Spinal cord (tissue), 10 donors: ENCODE results near the gene TM9SF3. TPM values are rescaled to one million over a fixed set of nuclear protein-coding genes. Genes with fewer than 3 reads are reported as not detected.
"Not testable (repeated sequence)": the region's sequence is repeated elsewhere in the genome, so short reads cannot be mapped to it uniquely, and the experiment has no call there.

Source experiments
- DNase-seq, 6 donors: peaks; one replicate each; pipeline versions ENCODE4 v3.0.0 to v3.0.0-alpha.2; 2013 to 2015; ENCODE audit warnings: low spot score in 6 of 6, low read depth in 4 of 6
- H3K27ac ChIP-seq: one replicate; pipeline ENCODE4 v1.5.1; 2013; ENCODE audit warnings: low read depth, low read length, control low read depth
- H3K27me3 ChIP-seq: one replicate; pipeline ENCODE4 v1.6.1; 2013; ENCODE audit warnings: low read length; ENCODE audit not compliant: control insufficient read depth, insufficient read depth
- H3K36me3 ChIP-seq: one replicate; pipeline ENCODE4 v1.6.1; 2013; ENCODE audit warnings: low read length; ENCODE audit not compliant: control insufficient read depth, insufficient read depth
- H3K4me1 ChIP-seq: one replicate; pipeline ENCODE4 v1.6.1; 2013; ENCODE audit warnings: low read length; ENCODE audit not compliant: control insufficient read depth, insufficient read depth
- H3K4me3 ChIP-seq: one replicate; pipeline ENCODE4 v1.5.1; 2013; ENCODE audit warnings: low read depth, low read length, control low read depth
- H3K9me3 ChIP-seq: one replicate; pipeline ENCODE4 v1.6.1; 2013; ENCODE audit warnings: low read length; ENCODE audit not compliant: control insufficient read depth, insufficient read depth
- WGBS: methylation state at CpG from one replicate; pipeline ENCODE4 v1.1.5; 2013; ENCODE audit warnings: missing lambda C conversion rate; ENCODE audit not compliant: insufficient coverage; 5-methylcytosine and 5-hydroxymethylcytosine counted together
- polyA plus RNA-seq, 2 donors: library from polyadenylated mRNA; unstranded; fragments of 120-200 nt; gene quantifications; one replicate each; pipeline ENCODE4 v1.2.1, GENCODE V29; 2013; ENCODE audit not compliant: insufficient read length in 2 of 2
- total RNA-seq, 2 donors: library from RNA; depleted of rRNA in 1 of 2; stranded (reverse); fragments of 120-200 nt in 1 of 2; fragments of >200 nt in 1 of 2; gene quantifications; one replicate each; pipeline versions ENCODE4 v1.2.3 to v1.2.4, GENCODE V29; 2013 to 2014
- donor health status: healthy.

TM9SF3 gene
- total and polyA plus RNA-seq, 4 donors: 80.8 to 145 (median 107) TPM

DNA sequence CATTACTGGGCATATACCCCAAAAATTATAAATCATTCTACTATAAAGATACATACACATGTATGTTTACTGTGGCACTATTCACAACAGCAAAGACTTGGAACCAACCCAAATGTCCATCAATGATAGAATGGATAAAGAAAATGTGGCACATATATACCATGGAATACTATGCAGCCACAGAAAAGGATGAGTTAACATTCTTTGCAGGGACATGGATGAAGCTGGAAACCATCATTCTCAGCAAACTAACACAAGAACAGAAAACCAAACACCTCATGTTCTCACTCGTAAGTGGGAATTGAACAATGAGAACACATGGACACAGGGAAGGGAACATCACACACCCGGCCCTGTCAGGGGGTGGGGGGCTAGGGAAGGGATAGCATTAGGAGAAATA is 12.2 kb downstream of the TM9SF3 start:
- not testable (repeated sequence) for H3K4me1 ChIP-seq

DNA sequence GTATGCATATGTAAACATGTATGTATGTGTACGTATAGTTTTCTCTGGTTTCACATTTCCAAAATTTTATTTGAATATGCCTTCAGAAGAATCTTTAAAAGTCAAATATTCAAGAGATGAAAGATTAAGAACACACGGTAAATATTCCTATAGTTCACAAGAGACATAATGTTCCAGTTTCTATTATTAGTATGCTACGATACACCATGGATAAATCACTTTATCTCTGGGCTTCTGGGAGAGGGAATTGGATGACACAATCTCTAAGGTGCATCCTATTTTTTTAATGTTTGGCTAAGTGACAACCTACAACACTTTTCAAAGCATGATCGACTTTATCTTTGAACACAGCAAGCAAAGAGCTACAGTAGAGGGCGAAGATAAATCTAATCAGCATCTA is 13.8 kb downstream of the TM9SF3 start:
- peaks cover 2% of the 10 kb centered on the region for H3K36me3 ChIP-seq
- no peaks in the 10 kb centered on the region for H3K4me1 ChIP-seq
- H3K27ac ChIP-seq: no peak overlapping the region
- no peaks in the 10 kb centered on the region for H3K27me3 ChIP-seq
- H3K4me3 ChIP-seq: no peak overlapping the region
- 100% methylated on average over 1 of the region's 5 CpGs for WGBS
- DNase-seq: no peak
- H3K9me3 ChIP-seq: no peaks in the 10 kb centered on the region

More for the DNA sequence above, 12.2 kb downstream of the TM9SF3 start:
- H3K36me3 ChIP-seq, H3K9me3 ChIP-seq, DNase-seq, H3K27me3 ChIP-seq, H3K27ac ChIP-seq, H3K4me3 ChIP-seq: not testable (repeated sequence)
- no CpG with 5 or more reads among the region's 2 CpGs for WGBS

DNA sequence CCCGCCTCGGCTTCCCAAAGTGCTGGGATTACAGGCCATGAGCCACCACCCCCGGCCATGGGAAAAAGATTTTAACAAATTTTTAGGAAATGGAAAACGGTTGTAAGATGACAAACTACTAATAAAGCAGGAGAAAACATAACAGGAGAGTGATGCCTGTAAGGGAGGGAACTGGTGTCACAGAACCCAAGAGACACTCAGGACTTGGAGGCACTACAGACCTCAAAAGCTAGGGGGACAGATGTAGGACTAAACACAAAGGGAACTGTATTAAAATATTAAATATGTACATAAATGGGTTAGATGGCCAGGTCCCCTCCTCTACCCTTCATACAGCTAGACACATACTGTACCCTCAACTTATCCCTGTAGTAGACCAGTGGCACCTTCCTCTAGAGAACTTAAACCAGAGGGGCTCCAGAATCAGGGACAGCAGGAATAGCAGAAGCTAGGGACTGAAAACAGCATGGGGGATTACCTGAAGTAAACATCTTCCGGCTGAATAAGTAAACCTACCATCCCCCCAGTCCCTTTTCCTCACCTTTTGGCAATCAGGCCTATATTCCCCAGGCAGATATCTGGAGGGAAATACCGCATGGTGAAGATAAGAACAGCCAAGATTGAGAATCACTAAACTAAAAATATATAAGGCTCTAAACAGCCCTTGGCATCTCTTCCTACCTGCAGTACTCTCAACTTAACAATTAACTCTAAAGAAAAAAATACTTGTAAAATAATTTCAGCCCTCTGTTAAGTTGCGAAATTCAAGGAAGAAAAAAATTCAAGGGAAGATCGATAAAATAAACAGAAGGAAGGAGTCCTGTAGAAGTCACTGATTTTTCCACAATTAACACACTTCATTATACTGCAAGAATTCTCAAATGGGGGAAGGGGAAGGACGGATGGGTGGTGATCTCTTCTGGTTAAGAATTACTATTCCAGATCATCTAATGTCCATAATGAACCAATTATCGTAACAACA is 15.5 kb downstream of the TM9SF3 start:
- H3K9me3 ChIP-seq: no peaks in the 10 kb centered on the region
- 100% methylated on average over 3 of the region's 10 CpGs for WGBS
- H3K36me3 ChIP-seq: peaks cover 2% of the 10 kb centered on the region
- H3K4me3 ChIP-seq: no peak overlapping the region
- H3K27me3 ChIP-seq: no peaks in the 10 kb centered on the region
- no peak for DNase-seq
- H3K27ac ChIP-seq: no peak overlapping the region
- no peaks in the 10 kb centered on the region for H3K4me1 ChIP-seq

DNA sequence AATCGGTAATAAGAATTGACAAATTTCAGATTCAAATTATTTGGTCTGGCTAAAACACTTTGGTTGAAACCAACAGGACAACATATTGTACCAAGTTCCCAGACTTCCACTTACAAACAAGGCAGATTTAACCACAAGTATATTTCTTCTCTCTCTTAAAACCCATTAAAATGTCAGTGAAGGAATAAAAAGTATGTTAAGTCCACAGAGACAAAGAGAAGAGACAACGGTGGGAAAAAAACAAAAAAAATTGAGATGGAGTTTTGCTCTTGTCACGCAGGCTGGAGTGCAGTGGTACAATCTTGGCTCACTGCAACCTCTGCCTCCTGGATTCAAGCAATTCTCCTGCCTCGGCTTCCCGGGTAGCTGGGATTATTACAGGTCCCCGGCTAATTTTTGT is 16.3 kb downstream of the TM9SF3 start:
- H3K27ac ChIP-seq: no peak overlapping the region
- no peak overlapping the region for H3K4me3 ChIP-seq
- peaks cover 2% of the 10 kb centered on the region for H3K36me3 ChIP-seq
- no peaks in the 10 kb centered on the region for H3K9me3 ChIP-seq
- WGBS: 92% methylated on average over 2 of the region's 6 CpGs
- H3K27me3 ChIP-seq: no peaks in the 10 kb centered on the region
- DNase-seq: no peak
- no peaks in the 10 kb centered on the region for H3K4me1 ChIP-seq

DNA sequence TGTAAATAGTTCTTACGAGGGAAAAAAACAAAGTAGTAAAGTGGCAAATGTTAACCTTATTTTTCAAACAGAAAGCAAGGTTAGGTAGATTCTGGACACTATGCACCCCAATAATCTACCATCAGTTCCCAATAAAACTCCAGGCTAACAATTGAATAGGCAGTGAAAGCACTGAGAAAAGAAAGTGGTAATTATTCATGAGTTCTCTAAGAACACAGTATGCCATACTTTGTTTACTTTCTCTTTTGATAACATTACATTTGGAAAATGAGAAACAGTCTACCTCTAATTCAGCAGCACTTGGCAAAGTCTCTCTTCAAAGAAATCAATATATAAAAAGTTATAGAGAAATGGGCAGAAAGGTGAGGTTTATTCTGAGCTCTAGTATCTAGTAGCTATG is 18.4 kb downstream of the TM9SF3 start:
- no peaks in the 10 kb centered on the region for H3K27me3 ChIP-seq
- WGBS: no CpG with 5 or more reads among the region's 1 CpG
- no peaks in the 10 kb centered on the region for H3K9me3 ChIP-seq
- peaks cover 4% of the 10 kb centered on the region for H3K36me3 ChIP-seq
- H3K27ac ChIP-seq: no peak overlapping the region
- no peaks in the 10 kb centered on the region for H3K4me1 ChIP-seq
- no peak overlapping the region for H3K4me3 ChIP-seq
- DNase-seq: no peak

DNA sequence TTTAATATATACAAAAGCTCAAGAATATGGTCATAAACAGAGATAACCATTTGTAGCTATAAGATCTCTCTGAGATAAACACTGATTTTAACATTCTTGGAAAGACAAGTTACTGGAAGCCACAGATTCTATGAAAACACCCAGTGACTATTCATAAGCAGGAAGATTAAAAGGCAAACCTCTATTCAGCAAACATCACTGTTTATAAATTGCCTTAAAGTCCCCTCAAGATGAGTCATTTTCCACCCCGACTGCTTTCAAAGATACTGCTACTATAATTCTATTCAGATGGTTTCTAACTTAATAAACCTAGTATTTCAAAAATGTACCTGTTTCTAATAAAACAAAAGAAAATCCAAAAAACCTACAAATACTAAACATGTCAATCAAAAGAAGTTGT is 21.0 kb downstream of the TM9SF3 start:
- DNase-seq: no peak
- Histone ChIP-seq H3K36me3 (peaks cover 6% of the 10 kb centered on the region), H3K4me1 (no peaks in the 10 kb centered on the region), H3K27ac (no peak overlapping the region), H3K27me3 (no peaks in the 10 kb centered on the region), H3K4me3 (no peak overlapping the region), H3K9me3 (no peaks in the 10 kb centered on the region)
- WGBS: no CpG with 5 or more reads among the region's 1 CpG

DNA sequence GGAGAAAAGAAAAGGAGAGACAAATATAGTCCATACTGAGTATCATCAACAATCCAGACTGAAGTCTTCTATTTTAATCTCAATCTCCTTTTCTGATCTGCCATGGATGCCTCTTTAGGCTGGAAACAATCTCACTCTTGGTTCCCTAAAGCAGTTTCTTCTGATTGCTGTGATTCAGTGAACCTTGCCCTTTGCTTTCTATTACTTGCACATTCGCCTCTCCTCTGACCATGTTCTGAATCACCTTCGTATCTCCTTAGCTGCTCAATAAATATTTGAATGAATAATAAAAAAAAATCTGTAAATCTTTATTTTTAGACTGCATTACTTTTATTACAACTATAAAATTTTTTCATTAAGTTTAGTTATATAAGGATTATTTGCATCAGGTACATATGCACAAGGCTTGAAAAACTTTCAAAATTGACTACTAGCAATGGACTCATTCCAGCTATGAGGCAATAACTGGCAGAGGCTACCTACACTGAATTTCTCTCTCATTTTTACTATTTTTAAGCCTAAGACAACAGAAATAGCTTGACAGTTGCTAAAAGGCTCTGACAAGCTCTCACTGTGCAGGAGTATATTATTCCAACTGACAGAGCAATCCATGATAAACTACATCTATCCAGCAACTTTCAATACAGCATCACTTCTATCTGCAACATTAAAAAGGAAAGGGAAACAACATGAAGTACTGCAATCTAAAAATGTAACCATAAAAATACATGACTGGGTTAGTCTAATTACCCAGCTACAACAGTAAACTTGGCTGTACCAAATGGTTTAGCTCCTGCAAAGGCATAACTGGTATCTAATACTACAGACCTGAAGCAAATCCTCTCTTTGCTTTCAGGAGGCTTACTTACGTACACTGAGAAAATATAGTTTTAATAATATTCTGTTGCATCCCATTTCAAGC is 25.6 kb downstream of the TM9SF3 start:
- Histone ChIP-seq H3K27me3 (no peaks in the 10 kb centered on the region), H3K4me1 (no peaks in the 10 kb centered on the region), H3K4me3 (no peak overlapping the region), H3K27ac (no peak overlapping the region), H3K9me3 (no peaks in the 10 kb centered on the region), H3K36me3 (peaks cover 3% of the 10 kb centered on the region)
- no CpG with 5 or more reads among the region's 3 CpGs for WGBS
- no peak for DNase-seq

DNA sequence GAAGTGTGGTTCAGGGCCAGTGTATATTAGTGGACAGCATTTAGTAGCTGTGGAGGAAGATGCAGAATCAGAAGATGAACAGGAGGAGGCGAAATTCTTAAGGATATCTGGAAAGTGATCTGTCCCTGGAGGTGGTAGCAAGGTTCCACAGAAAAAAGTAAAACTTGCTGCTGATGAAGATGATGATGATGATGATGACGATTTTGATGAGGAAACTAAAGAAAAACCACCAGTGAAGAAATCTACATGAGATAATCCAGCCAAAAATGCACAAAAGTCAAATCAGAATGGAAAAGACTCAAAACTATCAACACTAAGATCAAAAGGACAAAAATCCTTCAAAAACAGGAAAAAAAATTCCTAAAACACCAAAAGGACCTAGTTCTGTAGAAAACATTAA is 26.3 kb downstream of the TM9SF3 start:
- no peaks in the 10 kb centered on the region for H3K27me3 ChIP-seq
- 89% methylated on average over 1 of the region's 2 CpGs for WGBS

DNA sequence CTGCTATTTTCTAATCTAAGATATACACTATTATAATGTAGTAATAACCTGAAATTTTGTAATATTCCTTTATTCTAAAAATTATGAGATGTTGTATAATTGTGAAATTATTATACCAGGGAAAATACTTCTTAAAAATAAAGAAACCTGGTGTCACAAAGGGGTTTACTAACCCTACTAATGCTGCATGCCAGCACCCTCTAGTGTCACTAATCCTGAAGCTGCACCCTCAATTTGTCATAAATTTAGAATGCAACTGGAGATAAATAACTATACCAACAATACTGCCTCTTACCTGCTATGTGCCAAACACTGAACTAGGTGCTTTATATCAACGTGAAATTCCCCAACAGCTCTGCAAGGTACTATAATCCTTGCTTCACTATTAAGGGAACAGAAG is 30.8 kb downstream of the TM9SF3 start:
- H3K36me3 ChIP-seq: no peaks in the 10 kb centered on the region
- H3K27ac ChIP-seq: no peak overlapping the region
- H3K4me3 ChIP-seq: no peak overlapping the region
- H3K9me3 ChIP-seq: no peaks in the 10 kb centered on the region
- peak in 4 of 6 donors; percentile 4 to 79 (median 30) for DNase-seq
- H3K4me1 ChIP-seq: no peaks in the 10 kb centered on the region
- no peaks in the 10 kb centered on the region for H3K27me3 ChIP-seq
- no CpG with 5 or more reads among the region's 1 CpG for WGBS

More for the DNA sequence above, 26.3 kb downstream of the TM9SF3 start:
- no peak for DNase-seq
- Histone ChIP-seq H3K9me3 (no peaks in the 10 kb centered on the region), H3K27ac (no peak overlapping the region), H3K4me1 (no peaks in the 10 kb centered on the region), H3K36me3 (peaks cover 3% of the 10 kb centered on the region), H3K4me3 (no peak overlapping the region)
